ENCODE measurements around the gene UBR4.

UBR4 gene

GRCh38 chr1:19140465-19140864 lies 69.6 kb downstream of the UBR4 start:
- DNase-seq (ENCODE audit: low read depth, low spot score), result peak; percentile 25

- peak; percentile 54 for DNase-seq (ENCODE audit: low read depth, low spot score)
Observed at GRCh38 chr1:19139711-19140110, 70.4 kb downstream of the UBR4 start.

GRCh38 chr1:19138958-19139581 lies 71.0 kb downstream of the UBR4 start:
- no peak for DNase-seq (ENCODE audit: low read depth, low spot score)

GRCh38 chr1:19138331-19138730 lies 71.7 kb downstream of the UBR4 start:
- no peak for DNase-seq (ENCODE audit: low read depth, low spot score)

- DNase-seq (ENCODE audit: low read depth, low spot score), result no peak
Observed at GRCh38 chr1:19137158-19137557, 72.9 kb downstream of the UBR4 start.

DNA sequence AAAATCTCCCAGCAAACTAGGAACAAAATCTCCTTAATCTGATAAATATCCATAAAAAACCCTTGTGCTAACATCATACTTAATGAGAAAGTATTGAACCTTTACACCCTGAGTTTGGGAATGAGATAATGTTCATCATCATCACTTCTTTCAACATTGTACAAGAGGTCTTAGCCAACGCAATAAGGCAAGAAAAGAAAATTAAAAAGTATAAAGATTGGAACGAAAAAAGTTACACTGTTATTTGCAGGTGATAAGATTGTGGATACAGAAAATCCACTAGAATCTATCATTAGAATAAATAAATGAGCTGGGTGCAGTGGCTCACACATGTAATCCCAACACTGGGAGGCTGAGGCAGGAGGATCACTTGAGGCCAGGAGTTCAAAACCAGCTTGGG lies 76.7 kb downstream of the UBR4 start:
- DNase-seq (ENCODE audit: low read depth, low spot score), result no peak

- no peak for DNase-seq (ENCODE audit: low read depth, low spot score)
Observed at GRCh38 chr1:19130468-19130867, 79.6 kb downstream of the UBR4 start.

- no peak for DNase-seq (ENCODE audit: low read depth, low spot score)
Observed at GRCh38 chr1:19128968-19129514, 81.0 kb downstream of the UBR4 start.

DNA sequence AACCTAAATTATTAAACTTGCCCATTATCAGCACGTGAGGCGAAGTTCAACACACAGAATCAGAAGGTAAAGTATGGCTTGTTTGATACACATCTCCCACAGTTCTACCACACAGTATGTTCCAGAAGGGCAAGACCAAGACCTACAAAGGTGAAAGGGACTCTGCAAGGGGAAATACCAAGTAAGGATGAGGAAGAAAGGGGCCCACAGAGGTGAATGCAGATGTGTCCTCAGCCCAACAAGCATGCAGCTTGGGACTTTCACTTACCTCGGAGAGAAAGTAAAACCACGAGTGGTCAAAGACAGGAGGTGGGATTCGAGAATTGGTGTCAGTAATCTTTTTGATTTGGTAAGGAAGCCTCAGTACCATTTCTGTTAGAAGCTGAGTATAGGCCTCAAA lies 85.8 kb downstream of the UBR4 start:
- no peak for DNase-seq (ENCODE audit: low read depth, low spot score)

- DNase-seq (ENCODE audit: low read depth, low spot score), result no peak
Observed at GRCh38 chr1:19123837-19124236, 86.2 kb downstream of the UBR4 start.

DNA sequence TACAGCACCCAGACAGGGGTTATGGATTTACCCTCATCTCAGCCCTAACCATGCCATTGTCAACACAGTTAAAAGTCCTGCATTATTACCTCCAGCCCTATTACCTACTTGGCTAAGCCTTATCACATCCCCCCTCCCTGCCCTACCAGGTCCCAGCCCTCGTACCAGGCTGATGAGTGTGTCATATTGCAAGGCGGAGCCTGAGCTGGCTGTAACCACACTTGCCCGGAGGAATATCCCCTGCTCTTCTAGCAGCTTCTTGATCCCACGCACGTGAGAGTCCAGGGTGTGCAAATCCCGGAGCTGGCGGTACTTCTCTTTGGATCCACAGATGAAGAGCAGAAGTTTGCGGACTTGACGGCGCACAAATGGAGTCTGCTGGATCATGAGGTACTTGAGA lies 87.4 kb downstream of the UBR4 start:
- no peak for DNase-seq (ENCODE audit: low read depth, low spot score)

- no peak for DNase-seq (ENCODE audit: low read depth, low spot score)
Observed at GRCh38 chr1:19121192-19121591, 88.9 kb downstream of the UBR4 start.

DNA sequence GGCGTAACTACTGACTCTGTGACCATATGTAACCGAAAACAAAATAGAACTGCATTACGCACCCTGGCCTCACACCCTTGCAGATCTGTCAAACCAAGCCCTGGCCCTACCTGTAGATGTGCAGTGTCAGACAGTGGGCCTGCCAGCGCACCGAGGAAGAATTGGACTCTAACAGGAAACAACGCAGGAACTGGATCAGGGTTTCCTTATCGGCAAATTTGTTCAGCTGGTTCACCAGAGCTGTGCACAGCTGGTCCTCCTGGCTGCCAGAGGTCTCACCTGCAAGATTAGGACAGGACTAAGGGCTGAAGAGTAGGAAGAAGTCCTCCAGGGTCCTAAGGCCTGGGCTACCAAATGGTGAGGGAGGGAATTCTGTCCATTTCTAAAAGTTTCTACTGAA lies 90.0 kb downstream of the UBR4 start:
- no peak for DNase-seq (ENCODE audit: low read depth, low spot score)

- DNase-seq (ENCODE audit: low read depth, low spot score), result no peak
Observed at GRCh38 chr1:19115082-19115808, 94.8 kb downstream of the UBR4 start.

GRCh38 chr1:19113697-19114092 lies 96.4 kb downstream of the UBR4 start:
- peak; percentile 50 for DNase-seq (ENCODE audit: low read depth, low spot score)

DNA sequence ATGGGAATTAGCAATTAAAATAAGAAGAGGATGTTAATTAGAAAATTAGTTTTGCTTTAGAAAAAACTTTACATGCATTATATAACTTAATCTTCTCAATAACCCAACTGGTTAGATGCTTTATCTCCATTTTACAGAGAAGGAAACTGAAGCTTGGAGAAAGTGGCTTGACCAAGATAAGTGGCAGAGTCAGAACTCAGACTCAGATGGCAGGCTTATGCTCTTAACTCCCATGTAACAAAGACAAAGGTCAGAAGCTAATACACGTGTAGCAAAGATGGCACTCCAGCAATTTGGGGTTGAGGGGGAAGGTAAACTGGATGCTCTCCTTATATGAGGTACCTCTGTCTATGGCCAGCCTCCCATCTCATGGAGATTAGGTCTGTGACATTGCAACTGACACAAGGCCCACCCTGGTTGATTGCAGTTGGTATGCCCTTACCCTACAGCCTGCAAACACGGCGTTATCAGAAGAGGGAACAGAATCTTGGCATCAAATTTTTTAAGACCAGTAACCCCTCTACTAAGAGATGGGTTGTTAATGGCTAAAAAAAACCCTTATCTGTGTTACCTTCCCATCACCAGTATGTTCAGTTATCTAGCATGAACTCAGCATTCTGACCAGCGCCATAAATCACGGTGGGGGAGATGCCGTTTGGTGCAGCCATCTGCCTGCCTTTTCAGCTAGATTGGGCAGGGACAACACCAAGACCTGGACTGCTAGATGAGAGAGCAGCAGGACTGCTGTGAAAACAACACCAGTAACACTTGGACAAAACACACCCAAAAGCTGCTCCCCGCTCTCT lies 97.0 kb downstream of the UBR4 start:
- no peak for DNase-seq (ENCODE audit: low read depth, low spot score)

DNA sequence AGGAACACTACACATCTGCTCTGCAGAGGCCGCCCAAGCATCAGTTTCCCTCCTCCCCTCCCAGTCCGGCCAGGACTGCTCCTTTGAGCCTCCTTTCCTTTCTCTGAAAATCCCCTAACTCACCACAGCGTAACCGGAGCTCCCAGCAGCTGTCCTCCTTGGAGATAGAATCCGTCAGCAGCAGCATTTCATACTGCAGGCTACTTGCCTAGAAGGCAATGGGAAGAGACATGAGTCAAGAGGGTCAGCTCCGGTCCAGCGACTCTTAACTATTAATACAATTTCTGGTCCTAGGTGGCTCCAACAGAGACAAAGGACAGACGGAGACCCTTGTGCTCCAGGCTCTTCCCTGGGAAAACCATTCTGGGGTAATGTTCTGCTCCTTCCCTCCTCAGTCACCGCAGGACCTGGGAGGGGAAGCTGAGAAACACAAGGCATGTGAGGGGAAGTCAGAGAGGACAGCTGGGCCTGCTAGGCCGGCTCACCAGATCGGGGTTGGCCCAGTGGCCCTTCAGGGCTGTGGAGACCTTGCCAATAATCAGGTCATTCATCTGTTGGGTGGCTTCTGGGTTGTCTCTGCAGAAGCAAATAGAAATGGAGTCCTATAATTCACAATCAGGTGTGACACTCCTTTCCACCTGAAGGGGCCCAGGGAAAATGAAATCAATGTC lies 99.7 kb downstream of the UBR4 start:
- no peak for DNase-seq (ENCODE audit: low read depth, low spot score)

DNA sequence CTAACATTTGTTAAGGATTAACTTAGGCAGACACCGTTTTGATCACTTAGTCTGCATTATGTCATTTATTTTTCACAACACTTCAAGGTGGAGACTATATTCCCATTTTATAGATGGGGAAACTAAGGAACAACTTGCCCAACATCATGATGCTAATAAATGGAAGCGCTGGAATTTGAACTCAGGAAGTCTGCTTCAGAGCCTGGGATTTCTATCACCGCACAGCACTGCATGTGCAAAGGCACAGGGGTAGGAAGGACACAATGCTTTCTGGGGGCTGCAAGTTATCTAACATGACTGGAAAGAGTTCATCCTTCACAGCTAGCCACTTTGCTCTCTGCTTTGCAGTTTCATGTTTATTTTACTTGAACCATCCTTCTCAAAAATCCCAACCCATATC lies 100.5 kb downstream of the UBR4 start:
- DNase-seq (ENCODE audit: low read depth, low spot score), result no peak

GRCh38 chr1:19101244-19101643 lies 108.8 kb downstream of the UBR4 start:
- DNase-seq (ENCODE audit: low read depth, low spot score), result no peak

DNA sequence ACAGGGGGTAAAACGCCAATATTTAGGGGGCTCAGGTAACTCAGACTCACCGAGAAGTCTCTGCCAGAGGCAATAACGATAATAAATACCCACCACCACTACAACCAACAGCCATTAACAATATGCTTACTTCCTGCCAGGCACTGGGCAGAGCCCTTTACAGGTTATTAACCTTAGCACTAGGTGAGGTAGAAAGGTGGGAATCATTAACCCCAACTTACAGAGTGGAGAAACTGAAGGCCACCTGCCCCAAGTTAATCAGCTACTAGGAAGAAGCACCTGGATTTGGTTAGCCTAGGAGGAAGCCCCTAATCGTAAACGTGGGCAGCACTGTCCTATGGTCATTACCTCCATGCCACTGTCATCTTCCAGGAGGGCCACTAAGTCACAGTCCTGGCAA lies 110.0 kb downstream of the UBR4 start:
- no peak for DNase-seq (ENCODE audit: low read depth, low spot score)

GRCh38 chr1:19096990-19097389 lies 113.1 kb downstream of the UBR4 start:
- no peak for DNase-seq (ENCODE audit: low read depth, low spot score)
